ENCODE data around the gene FILIP1. TPM values are rescaled to one million over a fixed set of nuclear protein-coding genes. Genes with fewer than 3 reads are reported as not detected.

Gene FILIP1
- total RNA-seq, 2 experiments from 2014 or later, result not detected

DNA sequence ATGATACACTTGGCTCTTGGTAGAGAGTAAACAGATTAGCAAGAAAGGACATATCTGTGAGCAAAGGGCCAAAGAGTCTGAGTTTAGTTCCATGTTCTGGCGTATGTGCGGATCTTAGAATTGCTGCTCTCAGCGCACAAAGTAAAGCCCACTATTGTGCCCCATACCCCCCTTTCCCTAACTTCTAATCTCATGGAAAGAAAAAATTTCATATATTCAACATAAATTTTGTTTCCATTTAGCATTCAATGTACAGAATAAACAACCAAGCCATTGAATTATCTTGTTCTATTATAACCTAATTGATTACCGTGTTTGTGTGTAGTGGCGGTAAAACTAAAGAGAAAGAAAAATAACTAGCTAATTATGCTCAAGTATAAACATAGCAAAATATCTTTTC is 30.5 kb downstream of the FILIP1 start:
- Histone ChIP-seq H3K27ac (ENCODE audit: low read depth, low read length, poor library complexity, severe bottlenecking) (no peak overlapping the region), H3K4me2 (ENCODE audit: low read length) (no peak overlapping the region), H3K4me3 (ENCODE audit: low read depth, low read length, poor library complexity, severe bottlenecking) (no peak overlapping the region), H3K4me1 (ENCODE audit: insufficient read depth, low read length, poor library complexity, severe bottlenecking) (no peaks in the 10 kb centered on the region), H3K79me2 (ENCODE audit: insufficient read depth, low read depth, low read length) (no peaks in the 10 kb centered on the region), H3K36me3 (ENCODE audit: insufficient read depth, low read length) (no peaks in the 10 kb centered on the region), H4K20me1 (ENCODE audit: insufficient read depth, low read length) (no peaks in the 10 kb centered on the region), H2AFZ (ENCODE audit: low read length) (no peak overlapping the region), H3K9me2 (ENCODE audit: insufficient read depth, low read length) (no peaks in the 10 kb centered on the region), H3K9me3 (ENCODE audit: low read length) (no peaks in the 10 kb centered on the region)
- no TSS peak for BruUV-seq (replicated peaks)
- POLR2A ChIA-PET, result no interaction called here
- TF ChIP-seq, protein P1, sequence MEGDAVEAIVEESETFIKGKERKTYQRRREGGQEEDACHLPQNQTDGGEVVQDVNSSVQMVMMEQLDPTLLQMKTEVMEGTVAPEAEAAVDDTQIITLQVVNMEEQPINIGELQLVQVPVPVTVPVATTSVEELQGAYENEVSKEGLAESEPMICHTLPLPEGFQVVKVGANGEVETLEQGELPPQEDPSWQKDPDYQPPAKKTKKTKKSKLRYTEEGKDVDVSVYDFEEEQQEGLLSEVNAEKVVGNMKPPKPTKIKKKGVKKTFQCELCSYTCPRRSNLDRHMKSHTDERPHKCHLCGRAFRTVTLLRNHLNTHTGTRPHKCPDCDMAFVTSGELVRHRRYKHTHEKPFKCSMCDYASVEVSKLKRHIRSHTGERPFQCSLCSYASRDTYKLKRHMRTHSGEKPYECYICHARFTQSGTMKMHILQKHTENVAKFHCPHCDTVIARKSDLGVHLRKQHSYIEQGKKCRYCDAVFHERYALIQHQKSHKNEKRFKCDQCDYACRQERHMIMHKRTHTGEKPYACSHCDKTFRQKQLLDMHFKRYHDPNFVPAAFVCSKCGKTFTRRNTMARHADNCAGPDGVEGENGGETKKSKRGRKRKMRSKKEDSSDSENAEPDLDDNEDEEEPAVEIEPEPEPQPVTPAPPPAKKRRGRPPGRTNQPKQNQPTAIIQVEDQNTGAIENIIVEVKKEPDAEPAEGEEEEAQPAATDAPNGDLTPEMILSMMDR (conservative IDR thresholded peaks at IDR 0.05; ENCODE audit: low read length), result no peak
- TF ChIP-seq EZH2phosphoT487 (IDR thresholded peaks at IDR 0.05; ENCODE audit: borderline replicate concordance, low read depth, low read length), result no peak
- intact Hi-C loops (cut with micrococcal nuclease; ENCODE audit: unreplicated experiment), result no loop called here
- CTCF ChIA-PET (ENCODE audit: unreplicated experiment), result no interaction called here
- DNase-seq (ENCODE audit: low spot score), result no peak

DNA sequence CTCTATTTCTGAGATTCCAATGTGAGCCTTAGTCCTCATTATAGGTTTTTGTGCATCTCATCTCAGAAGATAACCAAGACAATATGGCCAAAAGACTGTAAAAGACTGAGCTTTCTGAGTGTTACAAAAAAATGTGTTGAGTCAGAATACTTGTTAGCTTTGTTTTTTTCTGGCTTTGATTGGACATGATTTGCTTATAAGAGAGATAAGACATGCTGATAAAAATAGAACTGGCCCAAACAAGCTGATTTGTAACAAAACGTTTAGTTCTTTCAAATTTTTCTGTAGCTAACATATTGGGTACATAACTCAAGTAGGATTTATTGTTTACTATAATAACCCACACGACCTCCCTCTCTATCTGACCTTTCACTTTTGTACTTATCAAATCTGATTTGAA is 32.9 kb downstream of the FILIP1 start:
- ChIA-PET POLR2A (interaction anchor here (1.0 kb wide), 1 partner anchor 127 kb away, joined by 3 read pairs; no protein-coding TSS in a partner anchor), CTCF (ENCODE audit: unreplicated experiment) (no interaction called here)
- Histone ChIP-seq H4K20me1 (ENCODE audit: insufficient read depth, low read length) (no peaks in the 10 kb centered on the region), H3K9me2 (ENCODE audit: insufficient read depth, low read length) (no peaks in the 10 kb centered on the region), H3K4me3 (ENCODE audit: low read depth, low read length, poor library complexity, severe bottlenecking) (no peak overlapping the region), H3K36me3 (ENCODE audit: insufficient read depth, low read length) (no peaks in the 10 kb centered on the region), H3K9me3 (ENCODE audit: low read length) (no peaks in the 10 kb centered on the region), H3K79me2 (ENCODE audit: insufficient read depth, low read depth, low read length) (no peaks in the 10 kb centered on the region), H3K27ac (ENCODE audit: low read depth, low read length, poor library complexity, severe bottlenecking) (no peak overlapping the region), H2AFZ (ENCODE audit: low read length) (no peak overlapping the region), H3K4me2 (ENCODE audit: low read length) (no peak overlapping the region), H3K4me1 (ENCODE audit: insufficient read depth, low read length, poor library complexity, severe bottlenecking) (no peaks in the 10 kb centered on the region)
- intact Hi-C loops (cut with micrococcal nuclease; ENCODE audit: unreplicated experiment), result no loop called here
- no peak for TF ChIP-seq EZH2phosphoT487 (IDR thresholded peaks at IDR 0.05; ENCODE audit: borderline replicate concordance, low read depth, low read length)
- TF ChIP-seq, protein P1 (conservative IDR thresholded peaks at IDR 0.05; ENCODE audit: low read length), result no peak
- no TSS peak for BruUV-seq (replicated peaks)
- no peak for DNase-seq (ENCODE audit: low spot score)

DNA sequence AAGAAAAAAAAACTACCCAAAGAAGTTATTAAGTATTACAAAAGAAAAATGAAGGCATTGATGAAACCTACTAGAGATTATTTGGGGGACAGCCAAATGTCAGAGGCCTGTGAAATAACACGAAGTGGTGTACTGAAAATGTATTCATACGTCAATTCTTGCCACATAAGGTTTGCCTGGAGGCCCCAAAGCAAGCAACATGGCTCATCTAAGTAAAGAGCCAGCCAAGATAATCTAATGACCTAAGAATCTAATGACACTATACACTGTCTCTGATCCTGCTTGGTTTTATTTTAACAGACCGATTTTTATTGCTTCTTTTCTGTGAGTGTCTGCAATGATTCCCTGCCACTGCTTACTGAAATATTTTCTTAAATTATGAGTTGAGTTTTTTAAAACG is 34.7 kb downstream of the FILIP1 start:
- Histone ChIP-seq H3K79me2 (ENCODE audit: insufficient read depth, low read depth, low read length) (no peaks in the 10 kb centered on the region), H3K9me2 (ENCODE audit: insufficient read depth, low read length) (no peaks in the 10 kb centered on the region), H3K27ac (ENCODE audit: low read depth, low read length, poor library complexity, severe bottlenecking) (no peak overlapping the region), H3K4me2 (ENCODE audit: low read length) (no peak overlapping the region), H4K20me1 (ENCODE audit: insufficient read depth, low read length) (no peaks in the 10 kb centered on the region), H3K4me3 (ENCODE audit: low read depth, low read length, poor library complexity, severe bottlenecking) (no peak overlapping the region), H2AFZ (ENCODE audit: low read length) (no peak overlapping the region), H3K9me3 (ENCODE audit: low read length) (no peaks in the 10 kb centered on the region), H3K4me1 (ENCODE audit: insufficient read depth, low read length, poor library complexity, severe bottlenecking) (no peaks in the 10 kb centered on the region), H3K36me3 (ENCODE audit: insufficient read depth, low read length) (no peaks in the 10 kb centered on the region)
- TF ChIP-seq, protein P1 (conservative IDR thresholded peaks at IDR 0.05; ENCODE audit: low read length), result no peak
- TF ChIP-seq EZH2phosphoT487 (IDR thresholded peaks at IDR 0.05; ENCODE audit: borderline replicate concordance, low read depth, low read length), result no peak
- ChIA-PET CTCF (ENCODE audit: unreplicated experiment) (no interaction called here), POLR2A (interaction anchor here (0.7 kb wide), 1 partner anchor 15 kb away, joined by 3 read pairs; no protein-coding TSS in a partner anchor)
- no peak for DNase-seq (ENCODE audit: low spot score)
- intact Hi-C loops (cut with micrococcal nuclease; ENCODE audit: unreplicated experiment), result no loop called here
- BruUV-seq (replicated peaks), result no TSS peak

Data from OCI-LY7 (cell line).